ENCODE measurements around the gene FAM78B.

Gene FAM78B

DNA sequence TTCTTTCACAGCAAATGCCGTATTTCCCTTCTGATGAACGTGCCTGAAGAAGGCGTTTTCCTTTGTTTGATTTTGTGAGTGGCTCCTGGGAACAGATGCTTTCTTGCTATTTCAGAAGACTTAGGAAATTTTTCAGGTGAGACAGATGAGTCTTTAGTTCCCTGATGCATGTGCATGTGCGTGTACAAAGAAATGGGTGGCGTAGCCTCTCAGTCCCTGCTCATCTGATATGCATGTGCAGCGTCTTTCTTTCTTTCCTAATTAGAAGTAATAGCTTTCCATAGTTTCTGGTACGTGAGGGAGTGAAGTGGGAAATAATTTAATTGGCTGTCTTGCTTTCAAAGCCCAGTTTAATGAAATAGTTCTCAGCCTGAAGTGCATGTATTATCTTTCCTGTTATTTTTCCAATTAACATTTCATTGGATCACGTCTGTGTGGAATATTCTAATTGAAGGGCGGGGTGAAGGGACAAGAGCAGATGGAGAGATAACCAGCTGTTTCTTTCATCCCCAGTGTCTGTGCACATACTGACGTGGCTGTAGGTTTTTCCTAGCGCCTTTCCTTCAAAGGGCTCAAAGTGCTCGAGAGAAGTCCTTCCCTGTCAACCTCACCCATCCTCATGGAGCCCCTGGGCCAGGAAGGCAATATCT, 104.3 kb downstream of the FAM78B start:
- no peak for DNase-seq

DNA sequence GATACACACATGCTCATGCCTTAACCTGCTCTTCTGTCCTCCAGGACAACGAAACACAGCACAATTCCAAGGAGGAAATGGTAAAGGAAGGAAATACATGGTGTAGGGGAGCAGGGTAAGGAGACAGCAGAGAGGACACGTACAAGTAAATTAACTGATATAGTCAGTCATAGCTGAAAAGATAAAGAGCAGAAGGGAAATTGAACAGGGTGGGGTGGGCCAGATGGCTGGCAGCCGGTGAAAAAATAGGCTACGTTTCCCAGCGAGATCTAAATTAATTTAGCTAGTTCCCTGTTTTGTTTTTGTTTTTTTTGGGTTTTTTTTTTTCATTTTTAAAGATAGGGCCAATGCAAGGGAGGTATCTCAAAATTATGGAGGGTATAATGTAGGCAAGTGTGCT, 109.2 kb downstream of the FAM78B start:
- DNase-seq: no peak

DNA sequence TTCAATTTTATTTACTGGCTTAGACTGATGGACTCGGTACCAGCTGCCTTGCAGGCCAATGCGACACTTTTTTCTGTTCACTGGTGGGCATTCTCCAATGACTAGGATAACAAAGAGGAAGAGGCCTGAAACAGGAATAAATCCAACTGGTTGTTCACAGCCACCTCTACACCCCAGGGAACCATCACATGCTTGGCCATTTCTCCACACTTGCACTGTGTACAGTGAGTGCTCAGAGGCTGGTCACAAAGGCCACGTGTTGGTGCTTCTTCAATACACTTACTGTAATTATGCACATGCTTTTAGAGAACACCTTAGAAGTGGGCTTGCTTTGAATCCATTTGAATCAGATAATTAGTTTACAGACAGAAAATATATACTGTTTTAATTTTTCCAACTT, 113.4 kb downstream of the FAM78B start:
- DNase-seq: no peak

DNA sequence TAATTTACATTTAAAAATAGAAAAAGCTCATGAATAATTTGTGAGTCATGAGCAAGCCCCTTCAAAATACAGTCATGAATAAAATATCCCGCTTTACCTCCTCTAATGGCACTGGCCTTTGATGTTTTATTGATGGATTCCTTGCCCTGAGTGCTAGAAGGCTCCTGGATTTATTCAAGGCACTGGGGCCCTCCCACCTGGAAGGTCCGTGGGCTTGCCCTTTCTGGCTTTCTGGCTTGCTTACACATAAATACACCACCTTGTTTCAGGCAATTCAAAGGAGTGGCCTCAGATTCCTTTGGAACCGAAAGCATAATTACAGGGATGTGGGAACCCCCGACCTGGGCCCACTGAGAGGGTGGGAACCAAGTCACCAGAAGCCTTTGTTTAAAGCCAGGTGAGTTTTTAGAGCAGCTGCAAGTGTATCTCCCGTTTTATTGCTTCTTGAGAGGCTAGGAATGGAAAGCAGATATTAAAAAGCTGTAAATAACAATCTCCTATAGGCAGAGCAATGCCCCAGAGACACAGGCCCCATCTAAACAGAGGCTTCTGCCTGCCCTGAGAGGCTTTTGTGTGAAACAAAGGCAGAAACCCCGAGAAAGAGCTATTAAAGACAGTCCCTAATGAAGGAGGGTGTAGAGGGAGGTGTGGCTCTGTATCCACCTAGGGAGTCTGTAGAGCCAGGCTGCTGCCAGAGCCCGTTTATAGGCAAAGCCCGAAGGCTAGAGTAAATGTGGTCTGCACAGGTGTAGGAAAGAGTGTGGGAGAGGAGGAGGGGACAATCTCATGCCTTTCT, 126.4 kb downstream of the FAM78B start:
- DNase-seq: no peak

DNA sequence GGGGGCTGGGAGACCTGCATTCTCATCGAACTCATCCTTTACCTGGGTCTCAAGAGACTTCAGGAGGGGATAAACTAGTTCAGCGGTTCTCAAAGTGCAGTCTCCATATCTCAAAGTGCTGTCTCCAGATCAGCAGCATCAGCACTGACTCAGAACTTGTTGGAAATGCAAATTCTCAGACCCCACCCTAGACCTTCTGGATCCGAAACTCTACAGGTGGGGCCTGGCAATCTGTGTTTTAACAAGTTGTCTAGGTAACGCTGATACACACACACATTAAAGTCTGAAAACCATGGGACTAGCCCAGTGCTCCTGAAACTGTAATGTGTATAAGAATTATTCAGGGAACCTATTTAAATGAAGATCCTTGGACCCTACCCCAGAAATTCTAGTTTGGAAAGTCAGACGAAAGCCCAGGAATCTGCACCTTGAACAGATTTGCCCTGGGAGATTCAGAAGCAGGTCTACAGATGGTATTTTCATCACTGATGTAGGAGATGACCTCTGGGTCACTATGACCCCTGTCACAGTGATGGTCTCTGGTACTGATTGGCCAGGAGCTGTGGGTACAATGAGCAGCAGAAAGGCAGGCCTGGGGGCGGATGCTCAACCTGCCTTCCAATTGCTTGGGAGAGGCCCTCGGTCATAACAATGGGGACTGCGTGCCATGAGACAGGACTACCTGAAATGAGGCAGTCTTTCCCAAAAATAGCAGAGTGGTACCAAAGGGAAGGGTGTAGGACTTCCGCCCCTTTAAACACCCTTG, 127.2 kb downstream of the FAM78B start:
- no peak for DNase-seq

DNA sequence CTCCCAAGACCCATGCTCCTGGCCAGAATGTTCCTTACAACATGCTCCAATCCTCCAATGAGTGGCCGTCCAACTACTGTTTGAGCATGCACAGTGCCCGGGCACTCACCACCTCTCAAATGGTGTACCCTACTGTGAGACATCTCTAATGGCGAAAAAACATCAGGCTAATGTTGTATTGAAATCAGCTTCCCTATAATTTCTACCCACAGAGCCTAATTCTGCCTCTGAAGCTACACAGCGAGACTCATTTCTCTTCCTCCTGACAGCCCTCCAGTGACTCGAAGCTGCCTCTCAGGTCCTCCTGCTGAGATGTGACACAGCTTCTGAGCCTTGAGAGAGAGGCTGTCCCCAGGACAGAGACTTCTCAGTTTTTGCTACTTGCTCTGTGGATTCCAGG, 130.7 kb downstream of the FAM78B start:
- no peak for DNase-seq

DNA sequence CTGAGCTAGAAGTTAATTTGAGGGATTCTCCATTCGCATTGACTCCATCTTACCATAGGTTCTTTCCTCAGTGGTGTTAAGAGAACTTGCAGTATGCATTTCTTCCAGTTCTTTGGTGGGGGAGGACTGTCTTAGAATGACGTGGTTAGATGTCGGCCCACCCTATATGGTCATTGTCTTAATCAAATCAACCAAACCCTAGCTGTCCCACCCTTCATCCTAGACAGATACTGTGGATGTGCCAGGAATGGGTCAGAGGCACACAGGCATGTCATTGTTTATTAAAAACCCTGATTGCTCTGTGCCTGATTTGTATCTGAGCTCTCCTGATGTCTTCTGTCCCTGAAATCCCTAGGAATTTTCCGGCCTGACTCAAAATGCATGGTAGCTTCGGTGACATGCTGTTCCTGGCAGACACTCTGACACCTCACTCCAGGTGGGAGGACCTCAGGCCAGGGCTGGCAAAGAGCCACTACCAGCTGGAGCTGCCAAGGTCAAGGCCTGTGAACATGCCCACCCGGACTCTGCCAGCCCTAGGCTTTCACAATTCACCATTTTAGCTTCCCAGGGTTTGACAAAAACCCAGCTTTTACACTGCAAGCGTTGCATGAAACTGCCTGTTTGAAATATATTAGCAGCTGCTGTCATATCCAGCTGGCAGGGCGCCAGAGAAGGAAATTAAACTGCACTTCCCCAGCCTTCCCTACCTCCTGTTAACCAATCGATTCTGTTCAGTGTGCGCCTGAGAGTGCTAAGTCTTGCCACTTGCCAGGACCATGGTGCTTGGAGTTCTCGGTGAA, 134.0 kb downstream of the FAM78B start:
- no peak for DNase-seq

DNA sequence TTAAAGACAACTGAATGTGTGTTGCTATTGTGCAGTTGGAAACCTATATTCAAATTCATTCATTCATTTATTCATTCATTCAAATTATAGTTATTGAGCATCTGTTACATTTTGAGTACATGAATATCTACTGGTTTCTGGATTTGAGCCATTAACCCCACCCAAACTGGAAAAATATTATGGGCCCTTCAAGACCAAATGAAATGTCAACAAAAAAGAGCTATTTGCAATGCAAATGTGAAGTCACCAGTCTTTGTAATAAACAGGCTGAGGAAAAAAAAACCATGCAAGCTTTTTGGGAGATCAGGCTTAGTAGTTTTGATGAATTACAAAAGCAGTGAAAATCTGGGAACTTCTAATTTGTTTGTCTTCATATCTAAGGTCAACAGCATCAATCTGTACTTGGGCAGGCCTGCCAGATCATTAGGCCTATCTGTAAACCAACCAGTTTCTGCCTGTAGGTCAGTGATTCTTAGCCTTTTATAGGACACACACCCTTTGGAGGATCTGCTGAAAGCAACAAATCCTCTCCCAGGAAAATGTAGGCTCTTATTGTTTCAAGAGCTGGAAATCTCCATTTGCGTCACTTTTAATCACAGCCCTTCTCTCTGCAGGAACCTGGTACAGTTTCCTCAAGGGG, 134.7 kb downstream of the FAM78B start:
- no peak for DNase-seq

DNA sequence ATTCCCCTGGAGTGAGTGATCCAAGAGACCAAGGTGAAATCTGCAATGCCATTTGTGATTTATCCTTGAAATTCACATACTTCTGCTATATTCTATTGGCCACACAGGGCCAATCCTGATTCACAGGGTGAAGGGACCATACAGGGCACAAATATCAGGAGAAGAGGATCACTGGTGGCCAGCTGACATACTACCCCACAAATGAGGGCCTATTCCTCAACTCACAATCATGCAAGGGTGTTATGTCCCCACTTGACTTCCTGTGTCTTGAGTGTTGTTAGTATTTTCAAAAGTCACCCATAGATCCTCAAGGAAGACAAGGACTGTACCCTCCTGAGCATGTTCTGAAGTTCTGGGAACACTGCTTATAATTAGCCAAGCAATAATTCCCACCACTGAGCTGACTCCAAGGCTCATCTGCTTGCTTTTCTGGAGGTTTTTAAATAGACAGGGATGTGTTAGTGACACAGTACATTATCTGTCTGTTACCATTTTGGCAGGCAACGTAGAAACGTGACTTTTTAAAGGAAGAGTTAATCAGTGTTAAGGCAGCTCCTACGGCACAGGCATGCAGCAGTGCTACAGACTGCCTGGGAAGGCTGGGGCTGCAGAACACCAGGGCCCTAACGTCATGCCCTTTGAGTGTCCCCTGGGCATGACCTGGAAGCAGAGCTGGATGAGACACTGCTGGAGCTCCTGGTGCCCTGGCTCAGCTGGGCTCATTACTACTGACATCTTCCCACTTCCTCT, 137.4 kb downstream of the FAM78B start:
- no peak for DNase-seq

DNA sequence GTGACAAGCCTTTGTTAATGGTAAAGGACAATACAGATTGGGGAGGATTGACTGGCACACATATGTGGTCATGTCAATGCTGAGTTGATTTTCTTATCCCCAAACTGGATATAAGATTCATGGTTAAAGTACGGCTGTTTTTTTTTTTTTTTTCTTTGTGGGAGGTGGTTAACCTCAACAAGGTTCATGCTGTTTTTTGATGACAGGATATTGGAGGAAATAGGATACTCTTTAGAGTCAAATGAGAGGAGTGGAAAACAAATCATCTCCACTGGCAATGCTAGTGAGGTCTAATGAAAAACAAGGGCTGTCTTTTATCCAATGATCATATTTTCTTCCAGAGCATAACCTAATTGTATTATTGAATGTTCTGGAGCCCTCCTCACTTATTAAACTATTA, 140.2 kb downstream of the FAM78B start:
- DNase-seq: no peak

DNA sequence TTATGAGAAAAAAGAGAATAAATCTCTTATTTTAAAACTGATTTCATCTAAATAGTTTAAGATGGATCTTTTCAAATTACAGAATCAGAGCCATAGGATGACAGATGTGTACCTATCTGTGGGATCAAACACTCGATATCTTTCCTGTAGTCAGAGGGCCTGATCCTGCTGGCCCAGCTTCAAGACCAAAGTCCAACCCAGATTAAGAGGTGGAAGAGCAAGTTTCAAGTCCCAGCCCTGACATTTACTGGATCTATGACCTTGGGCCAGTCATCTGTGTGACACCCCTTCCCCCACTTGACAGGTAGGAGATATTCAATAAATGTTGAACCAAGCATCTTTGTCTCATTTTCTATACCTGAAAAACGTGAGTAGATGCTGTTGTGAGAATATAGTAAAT, 140.7 kb downstream of the FAM78B start:
- DNase-seq: no peak

DNA sequence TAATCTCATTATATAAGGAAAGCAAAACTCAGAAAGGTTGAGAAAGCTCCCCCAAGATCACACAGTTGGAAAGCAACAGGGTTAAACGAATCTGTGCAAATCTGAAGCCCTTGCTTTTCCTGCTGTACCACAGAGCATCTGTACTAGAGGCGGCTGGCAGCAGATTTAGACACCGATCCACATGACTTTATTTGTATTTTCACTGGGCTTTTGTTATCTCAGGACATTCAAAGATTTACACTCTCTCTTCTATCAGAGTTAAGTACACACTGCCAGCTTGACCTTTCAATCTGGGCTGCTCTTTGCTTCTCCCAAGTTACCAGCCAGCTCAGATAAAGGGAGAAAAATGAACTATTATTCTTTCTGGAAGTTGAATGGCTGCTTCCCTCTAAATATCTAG, 146.6 kb downstream of the FAM78B start:
- no peak for DNase-seq

Measured in GF-D8 (cell line).